K562 (cell line): Measurements from ENCODE around the gene PLA2G2C. TPM values are rescaled to one million over a fixed set of nuclear protein-coding genes. Genes with fewer than 3 reads are reported as not detected.
A peak's percentile ranks its signal among the peaks of the same experiment; 100 is the strongest.

Source experiments
- ATAC-seq: fragments of 200-7000 bp; cut with Tn5 transposase; 3 replicates; pipeline ENCODE4 v1.9.1; 2020; ENCODE audit warnings: moderate library complexity
- BruUV-seq: library from RNA; stranded (reverse); fragments of 400-500 nt; replicated peaks from 2 replicates; lab custom pipeline; 2021; lab: Mats Ljungman, UMichigan
- CTCF ChIA-PET: fragments of 300-600 bp; formaldehyde crosslinking; extraction: SDS; loops from one replicate; lab custom pipeline; 2021; ENCODE audit warnings: low intra/inter-chr PET ratio; lab: Yijun Ruan, JAX
- POLR2A ChIA-PET: fragments of 300-600, 350-650 bp; sonication (Branson Sonifier 250); formaldehyde crosslinking; extraction: SDS; loops from one replicate; lab custom pipeline; 2021; ENCODE audit warnings: antibody characterized with exemption, inconsistent platforms; lab: Yijun Ruan, JAX
- DNase-seq, 4 experiments: peaks; one replicate each; pipeline versions ENCODE4 v3.0.0 to v3.0.0-alpha.2; 2011 to 2018; ENCODE audit warnings: low spot score in 3 of 4, mixed read lengths in 3 of 4; ENCODE audit errors: extremely low read depth in 1 of 4
- FAIRE-seq: peaks from 2 replicates; lab custom pipeline; 2011; peaks lifted over from hg19 to GRCh38; lab: Jason Lieb, UNC
- H2AFZ ChIP-seq: 2 replicates; pipeline ENCODE4 v1.6.0; 2011; ENCODE audit warnings: low read depth, low read length, control low read depth, inconsistent platforms
- H3K27ac ChIP-seq: fragments of 200-600 bp; 3 replicates; pipeline ENCODE4 v1.8.0; 2011; ENCODE audit warnings: low read depth, mild to moderate bottlenecking, control low read depth, inconsistent platforms, low read length, moderate library complexity, mixed read lengths; ENCODE audit errors: extremely low read depth
- H3K27me3 ChIP-seq, 2 experiments: fragments of 300-600 bp in 1 of 2; 2 replicates in 1 of 2; 3 replicates in 1 of 2; pipeline versions ENCODE4 v1.6.0 to v1.8.0; 2011; ENCODE audit warnings: inconsistent platforms in 2 of 2, low read length in 2 of 2, mild to moderate bottlenecking in 1 of 2, mixed read lengths in 1 of 2, moderate library complexity in 1 of 2; ENCODE audit not compliant: control insufficient read depth in 2 of 2, insufficient read depth in 2 of 2
- H3K36me3 ChIP-seq: fragments of 300-600 bp; 3 replicates; pipeline ENCODE4 v1.8.0; 2011; ENCODE audit warnings: mild to moderate bottlenecking, low read length, inconsistent platforms; ENCODE audit not compliant: control insufficient read depth, insufficient read depth
- H3K4me1 ChIP-seq, 2 experiments: fragments of 200-600 bp in 1 of 2; replicated peaks in 1 of 2; 2 replicates in 1 of 2; 3 replicates in 1 of 2; pipeline versions ENCODE4 v1.5.1 to v1.8.0; 2011; ENCODE audit warnings: inconsistent platforms in 2 of 2, low read length in 2 of 2, mild to moderate bottlenecking in 1 of 2, mixed read lengths in 1 of 2, moderate library complexity in 1 of 2; ENCODE audit not compliant: control insufficient read depth in 2 of 2, insufficient read depth in 2 of 2
- H3K4me2 ChIP-seq: 2 replicates; pipeline ENCODE4 v1.6.1; 2011; ENCODE audit warnings: low read length, control low read depth, inconsistent platforms, mixed read lengths; ENCODE audit not compliant: insufficient read depth
- H3K4me3 ChIP-seq: fragments of 200-600 bp; sonication (generic), shearing (Covaris generic); 2 replicates; pipeline ENCODE4 v1.5.1; 2016; ENCODE audit warnings: control low read depth, inconsistent platforms
- H3K79me2 ChIP-seq: fragments of 200-600 bp; 3 replicates; pipeline ENCODE4 v1.8.0; 2011; ENCODE audit warnings: low read length, inconsistent platforms; ENCODE audit not compliant: control insufficient read depth, insufficient read depth
- H3K9ac ChIP-seq, 2 experiments: 2 replicates each; pipeline versions ENCODE4 v1.6.0 to v1.6.1; 2011; ENCODE audit warnings: low read depth in 2 of 2, low read length in 2 of 2, control low read depth in 1 of 2, inconsistent platforms in 1 of 2, mild to moderate bottlenecking in 1 of 2, mixed read lengths in 1 of 2; ENCODE audit not compliant: insufficient read depth in 1 of 2
- H3K9me1 ChIP-seq: one replicate; pipeline ENCODE4 v1.6.0; 2011; ENCODE audit warnings: inconsistent platforms, mild to moderate bottlenecking, low read length, moderate library complexity; ENCODE audit not compliant: control insufficient read depth, insufficient read depth
- H3K9me3 ChIP-seq: replicated peaks from 2 replicates; pipeline ENCODE4 v1.5.1; 2011; ENCODE audit warnings: low read depth, low read length, inconsistent platforms; ENCODE audit not compliant: control insufficient read depth, insufficient read depth
- H4K20me1 ChIP-seq: replicated peaks from 2 replicates; pipeline ENCODE4 v1.6.1; 2011; ENCODE audit warnings: low read length, inconsistent platforms, mixed read lengths; ENCODE audit not compliant: control insufficient read depth, insufficient read depth
- DEAF1 ChIP-seq: fragments of 450-650 bp; formaldehyde crosslinking; IDR thresholded peaks from 2 replicates; pipeline ENCODE4 v1.4.0; 2020; ENCODE audit warnings: mild to moderate bottlenecking, moderate library complexity
- JUN ChIP-seq, 2 experiments: sonication (generic) in 1 of 2; formaldehyde crosslinking in 1 of 2; IDR thresholded peaks; 2 replicates each; pipeline versions ENCODE4 v1.6.1 to v1.8.0; 2012 to 2022; ENCODE audit warnings: borderline replicate concordance in 2 of 2, mild to moderate bottlenecking in 2 of 2, improper control_type of control experiment in 1 of 2, low read depth in 1 of 2, low read length in 1 of 2, missing genetic modification reagents in 1 of 2
- KLF10 ChIP-seq: fragments of 250-450 bp; sonication (Bioruptor Pico); IDR thresholded peaks from 2 replicates; pipeline ENCODE4 v1.6.1; 2021; ENCODE audit warnings: matching md5 sums
- L3MBTL2 ChIP-seq: fragments of 450-650 bp; IDR thresholded peaks from 2 replicates; pipeline ENCODE4 v1.6.1; 2016; ENCODE audit warnings: mild to moderate bottlenecking, moderate library complexity
- LEF1 ChIP-seq: fragments of 450-650 bp; IDR thresholded peaks from 2 replicates; pipeline ENCODE4 v1.6.1; 2016; ENCODE audit warnings: mild to moderate bottlenecking
- MBD2 ChIP-seq: sonication (generic); IDR thresholded peaks from 2 replicates; pipeline ENCODE4 v1.6.1; 2016; ENCODE audit warnings: low read depth, borderline replicate concordance
- RBM25 ChIP-seq: fragments of 200-400 bp; formaldehyde crosslinking; IDR thresholded peaks from 2 replicates; pipeline ENCODE4 v1.6.1; 2018; ENCODE audit warnings: low read length, low read depth, moderate library complexity; ENCODE audit not compliant: severe bottlenecking
- ZNF445 ChIP-seq: fragments of 250-450 bp; sonication (Bioruptor Pico); IDR thresholded peaks from 2 replicates; pipeline ENCODE4 v1.4.0; 2020; ENCODE audit warnings: low read depth, mild to moderate bottlenecking, moderate library complexity
- ZNF696 ChIP-seq: fragments of 250-450 bp; sonication (Bioruptor Pico); conservative IDR thresholded peaks from 2 replicates; pipeline ENCODE4 v1.4.0; 2020; ENCODE audit warnings: mild to moderate bottlenecking, moderate library complexity
- WGBS: fragments of 100-300 bp; shearing (Covaris generic); methylation state at CpG from one replicate; pipeline ENCODE4 v1.1.6; 2016; ENCODE audit warnings: low coverage, mixed read lengths; ENCODE audit not compliant: insufficient coverage; ENCODE audit errors: missing lambda C conversion rate; 5-methylcytosine and 5-hydroxymethylcytosine counted together
- in situ Hi-C: fragments of 300-500 bp; cut with MboI; formaldehyde crosslinking; loops from 4 replicates; pipeline ENCODE4 v1.15.0; 2018; ENCODE audit warnings: inconsistent platforms, mixed read lengths
- intact Hi-C: fragments of 100-400 bp; cut with micrococcal nuclease; formaldehyde crosslinking; loops from 2 replicates; pipeline ENCODE4 v1.14.2; 2022
- polyA plus RNA-seq, 8 experiments: library from polyadenylated mRNA; depleted of rRNA in 4 of 8; stranded (reverse) in 5 of 8; unstranded in 3 of 8; fragments of >200 nt; fragmentation: Nextera tagmentation in 2 of 8; fragmentation: Illumina TruSeq in 1 of 8; extraction: Ambion mirVana in 2 of 8; extraction: Trizol in 1 of 8; gene quantifications; 2 replicates each; pipeline versions ENCODE4 v1.2.1 to v1.2.3, GENCODE V29; 2011 to 2014; ENCODE audit warnings: inconsistent platforms in 1 of 8, missing spikeins in 1 of 8
- total RNA-seq, 7 experiments: library from RNA; depleted of rRNA in 6 of 7; stranded (reverse); fragments of >200 nt in 6 of 7; fragmentation: Illumina TruSeq in 2 of 7; extraction: Trizol in 2 of 7; gene quantifications; 2 replicates each; pipeline versions ENCODE4 v1.2.1 to v1.2.3, GENCODE V29; 2011 to 2021; ENCODE audit warnings: low replicate concordance in 1 of 7
- TF ChIP-seq, protein P1 (sequence below): fragments of 450-650 bp; IDR thresholded peaks from 2 replicates; pipeline ENCODE4 v1.6.1; 2016; ENCODE audit warnings: missing biosample characterization, missing genetic modification characterization
- TF ChIP-seq, protein P2 (sequence below), 2 experiments: fragments of 450-650 bp; formaldehyde crosslinking in 1 of 2; IDR thresholded peaks; 2 replicates each; pipeline versions ENCODE4 v1.4.0 to v1.6.1; 2014 to 2020; ENCODE audit warnings: mild to moderate bottlenecking in 2 of 2, borderline replicate concordance in 1 of 2, low read depth in 1 of 2

Gene PLA2G2C
- total and polyA plus RNA-seq, 9 of the 15 experiments (the other 6 are each of a cell fraction or from before 2014, with no cell fraction given), result 0.14 to 0.49 (median 0.21) TPM

DNA sequence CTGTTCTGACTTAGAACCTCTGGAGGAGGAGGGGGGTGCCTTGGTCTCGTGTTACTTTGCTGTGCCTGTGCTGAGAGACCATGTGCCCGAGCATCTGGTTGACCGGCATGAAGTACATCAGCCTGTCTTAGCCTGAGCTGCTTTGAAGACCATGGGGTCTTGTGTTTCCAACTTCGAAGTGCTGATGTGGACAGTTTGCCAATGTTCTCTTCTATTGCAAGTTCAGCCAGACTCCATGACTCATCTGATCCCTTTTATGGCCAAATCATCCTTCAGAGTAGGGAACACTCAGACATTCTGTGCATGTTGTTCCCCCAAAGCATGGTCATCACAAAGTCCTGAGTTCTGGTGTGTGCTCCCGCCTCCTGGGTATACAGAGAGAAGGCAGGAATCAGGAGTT, 6.0 kb upstream of the PLA2G2C start:
- Histone ChIP-seq H3K79me2 (peaks cover 33% of the 10 kb centered on the region), H3K4me2 (no peak overlapping the region), H3K9me3 (no peaks in the 10 kb centered on the region), H3K27me3 (no peaks in the 10 kb centered on the region), H3K9ac (no peak overlapping the region), H3K4me3 (no peak overlapping the region), H4K20me1 (no peaks in the 10 kb centered on the region), H3K36me3 (peaks cover 33% of the 10 kb centered on the region; the same call in 2 of the 3 replicates), H3K9me1 (no peaks in the 10 kb centered on the region), H3K27ac (no peak overlapping the region), H3K4me1 (peaks cover 38 to 62% of the 10 kb centered on the region in 2 experiments), H2AFZ (no peak overlapping the region)
- in situ Hi-C loops, result no loop called here
- CTCF ChIA-PET, result no interaction called here
- POLR2A ChIA-PET, result interaction anchor here (0.5 to 2.7 kb wide), 5 partner anchors 9 to 281 kb away, joined by 3 to 10 read pairs (median 4); no protein-coding TSS in a partner anchor
- no TSS peak for BruUV-seq
- whole genome bisulfite sequencing, result 79% methylated on average over 5 of the region's 5 CpGs
- no peak for ATAC-seq
- no peak for FAIRE-seq
- intact Hi-C loops, result no loop called here
- no peak for DNase-seq
- TF ChIP-seq JUN (IDR thresholded peaks at IDR 0.05; ENCODE audit: borderline replicate concordance, low read depth, low read length), result no peak
- TF ChIP-seq JUN (CRISPR knock-in tag; IDR thresholded peaks at IDR 0.05; ENCODE audit: borderline replicate concordance), result no peak
- no peak for TF ChIP-seq KLF10 (CRISPR knock-in tag)
- TF ChIP-seq RBM25, result no peak
- no peak for TF ChIP-seq ZNF445 (CRISPR knock-in tag)
- TF ChIP-seq L3MBTL2, result peak; percentile 51
- TF ChIP-seq LEF1, result no peak
- no peak for TF ChIP-seq MBD2
- TF ChIP-seq, protein P1, sequence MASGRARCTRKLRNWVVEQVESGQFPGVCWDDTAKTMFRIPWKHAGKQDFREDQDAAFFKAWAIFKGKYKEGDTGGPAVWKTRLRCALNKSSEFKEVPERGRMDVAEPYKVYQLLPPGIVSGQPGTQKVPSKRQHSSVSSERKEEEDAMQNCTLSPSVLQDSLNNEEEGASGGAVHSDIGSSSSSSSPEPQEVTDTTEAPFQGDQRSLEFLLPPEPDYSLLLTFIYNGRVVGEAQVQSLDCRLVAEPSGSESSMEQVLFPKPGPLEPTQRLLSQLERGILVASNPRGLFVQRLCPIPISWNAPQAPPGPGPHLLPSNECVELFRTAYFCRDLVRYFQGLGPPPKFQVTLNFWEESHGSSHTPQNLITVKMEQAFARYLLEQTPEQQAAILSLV (tag), result no peak
- TF ChIP-seq ZNF696 (CRISPR knock-in tag), result no peak
- TF ChIP-seq, protein P2, sequence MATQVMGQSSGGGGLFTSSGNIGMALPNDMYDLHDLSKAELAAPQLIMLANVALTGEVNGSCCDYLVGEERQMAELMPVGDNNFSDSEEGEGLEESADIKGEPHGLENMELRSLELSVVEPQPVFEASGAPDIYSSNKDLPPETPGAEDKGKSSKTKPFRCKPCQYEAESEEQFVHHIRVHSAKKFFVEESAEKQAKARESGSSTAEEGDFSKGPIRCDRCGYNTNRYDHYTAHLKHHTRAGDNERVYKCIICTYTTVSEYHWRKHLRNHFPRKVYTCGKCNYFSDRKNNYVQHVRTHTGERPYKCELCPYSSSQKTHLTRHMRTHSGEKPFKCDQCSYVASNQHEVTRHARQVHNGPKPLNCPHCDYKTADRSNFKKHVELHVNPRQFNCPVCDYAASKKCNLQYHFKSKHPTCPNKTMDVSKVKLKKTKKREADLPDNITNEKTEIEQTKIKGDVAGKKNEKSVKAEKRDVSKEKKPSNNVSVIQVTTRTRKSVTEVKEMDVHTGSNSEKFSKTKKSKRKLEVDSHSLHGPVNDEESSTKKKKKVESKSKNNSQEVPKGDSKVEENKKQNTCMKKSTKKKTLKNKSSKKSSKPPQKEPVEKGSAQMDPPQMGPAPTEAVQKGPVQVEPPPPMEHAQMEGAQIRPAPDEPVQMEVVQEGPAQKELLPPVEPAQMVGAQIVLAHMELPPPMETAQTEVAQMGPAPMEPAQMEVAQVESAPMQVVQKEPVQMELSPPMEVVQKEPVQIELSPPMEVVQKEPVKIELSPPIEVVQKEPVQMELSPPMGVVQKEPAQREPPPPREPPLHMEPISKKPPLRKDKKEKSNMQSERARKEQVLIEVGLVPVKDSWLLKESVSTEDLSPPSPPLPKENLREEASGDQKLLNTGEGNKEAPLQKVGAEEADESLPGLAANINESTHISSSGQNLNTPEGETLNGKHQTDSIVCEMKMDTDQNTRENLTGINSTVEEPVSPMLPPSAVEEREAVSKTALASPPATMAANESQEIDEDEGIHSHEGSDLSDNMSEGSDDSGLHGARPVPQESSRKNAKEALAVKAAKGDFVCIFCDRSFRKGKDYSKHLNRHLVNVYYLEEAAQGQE (IDR thresholded peaks at IDR 0.05; ENCODE audit: borderline replicate concordance), result 0 out of 2 replicates have a peak, but pooled peaks have one; percentile 12
- TF ChIP-seq, protein P2 (CRISPR knock-in tag; IDR thresholded peaks at IDR 0.05; ENCODE audit: low read depth), result no peak
- TF ChIP-seq DEAF1 (CRISPR knock-in tag), result no peak
